HepG2 (cell line): ENCODE results near the gene GRIN3B. TPM values are rescaled to one million over a fixed set of nuclear protein-coding genes. Genes with fewer than 3 reads are reported as not detected.
A peak's percentile ranks its signal among the peaks of the same experiment; 100 is the strongest.

ENCODE experiments used
- AGO2 ChIP-seq: fragments of 200-400 bp; formaldehyde crosslinking; optimal IDR thresholded peaks from 2 replicates; pipeline ENCODE3; 2017; ENCODE audit warnings: mild to moderate bottlenecking, low read depth, low read length, moderate library complexity
- ATAD3A ChIP-seq: sonication (generic); formaldehyde crosslinking; IDR thresholded peaks from 2 replicates; pipeline ENCODE4 v1.4.0; 2020; ENCODE audit warnings: missing genetic modification reagents
- ATF1 ChIP-seq: IDR thresholded peaks from 2 replicates; pipeline ENCODE4 v1.6.1; 2016; ENCODE audit warnings: mild to moderate bottlenecking, control low read depth
- EEA1 ChIP-seq: sonication (generic); formaldehyde crosslinking; IDR thresholded peaks from 2 replicates; pipeline ENCODE4 v1.5.1; 2020; ENCODE audit warnings: mild to moderate bottlenecking, missing genetic modification reagents, borderline replicate concordance
- FLYWCH1 ChIP-seq: sonication (generic); formaldehyde crosslinking; IDR thresholded peaks from 2 replicates; pipeline ENCODE4 v1.8.1; 2023; ENCODE audit warnings: mild to moderate bottlenecking, missing genetic modification reagents
- GATAD2A ChIP-seq: IDR thresholded peaks from 2 replicates; pipeline ENCODE4 v1.6.1; 2016
- HDAC6 ChIP-seq: fragments of 200-600 bp; sonication (generic); IDR thresholded peaks from 2 replicates; pipeline ENCODE4 v1.7.0; 2017; ENCODE audit warnings: mild to moderate bottlenecking, antibody characterized with exemption, low read length, low read depth
- HMG20B ChIP-seq: conservative IDR thresholded peaks from 2 replicates; pipeline ENCODE4 v1.6.1; 2016; ENCODE audit warnings: missing genetic modification reagents, missing compliant biosample characterization
- MAX ChIP-seq: IDR thresholded peaks from 2 replicates; pipeline ENCODE4 v1.6.1; 2012; ENCODE audit warnings: inconsistent platforms
- NR2F6 ChIP-seq, 2 experiments: IDR thresholded peaks; 2 replicates each; pipeline ENCODE4 v1.6.1; 2016; ENCODE audit warnings: antibody characterized with exemption in 1 of 2, mild to moderate bottlenecking in 1 of 2
- PPARG ChIP-seq: conservative IDR thresholded peaks from 2 replicates; pipeline ENCODE4 v1.6.1; 2016; ENCODE audit warnings: missing biosample characterization, missing genetic modification reagents
- RBFOX2 ChIP-seq: fragments of 200-400 bp; formaldehyde crosslinking; IDR thresholded peaks from 2 replicates; pipeline ENCODE4 v1.6.1; 2017; ENCODE audit warnings: low read depth, mild to moderate bottlenecking, low read length
- RCOR2 ChIP-seq: IDR thresholded peaks from 2 replicates; pipeline ENCODE4 v1.6.1; 2016; ENCODE audit warnings: missing biosample characterization, missing genetic modification reagents
- SP1 ChIP-seq, 2 experiments: fragments of 450-650 bp in 1 of 2; sonication (generic) in 1 of 2; formaldehyde crosslinking in 1 of 2; IDR thresholded peaks; 2 replicates each; pipeline versions ENCODE4 v1.4.0 to v1.6.1; 2016 to 2020; ENCODE audit warnings: missing genetic modification reagents in 1 of 2
- SRSF1 ChIP-seq: fragments of 200-400 bp; formaldehyde crosslinking; optimal IDR thresholded peaks from 2 replicates; pipeline ENCODE3; 2017; ENCODE audit warnings: mild to moderate bottlenecking, low read depth, low read length, moderate library complexity
- TAF15 ChIP-seq: fragments of 200-400 bp; formaldehyde crosslinking; IDR thresholded peaks from one replicate; pipeline ENCODE4 v1.6.1; 2018; ENCODE audit warnings: mild to moderate bottlenecking, low read depth, low read length; ENCODE audit not compliant: poor library complexity, severe bottlenecking
- TOE1 ChIP-seq: sonication (generic); formaldehyde crosslinking; IDR thresholded peaks from 2 replicates; pipeline ENCODE4 v1.4.0; 2020; ENCODE audit warnings: mild to moderate bottlenecking, missing genetic modification reagents
- ZBTB46 ChIP-seq: sonication (generic); formaldehyde crosslinking; IDR thresholded peaks from 2 replicates; pipeline ENCODE4 v1.4.0; 2020; ENCODE audit warnings: mild to moderate bottlenecking, missing genetic modification reagents, borderline replicate concordance
- ZNF205 ChIP-seq: IDR thresholded peaks from 2 replicates; pipeline ENCODE4 v1.6.1; 2018; ENCODE audit warnings: missing biosample characterization, missing genetic modification reagents
- ZNF224 ChIP-seq: sonication (generic); formaldehyde crosslinking; IDR thresholded peaks from 2 replicates; pipeline ENCODE4 v1.5.0; 2020; ENCODE audit warnings: mild to moderate bottlenecking, missing genetic modification reagents
- ZNF253 ChIP-seq: sonication (generic); formaldehyde crosslinking; IDR thresholded peaks from 2 replicates; pipeline ENCODE4 v1.8.0; 2022; ENCODE audit warnings: mild to moderate bottlenecking, missing genetic modification reagents, borderline replicate concordance
- ZNF33A ChIP-seq: sonication (generic); formaldehyde crosslinking; IDR thresholded peaks from 2 replicates; pipeline ENCODE4 v1.5.1; 2020; ENCODE audit warnings: missing genetic modification reagents, mild to moderate bottlenecking, moderate library complexity, borderline replicate concordance
- ZNF501 ChIP-seq: sonication (generic); formaldehyde crosslinking; IDR thresholded peaks from 2 replicates; pipeline ENCODE4 v1.5.1; 2020; ENCODE audit warnings: mild to moderate bottlenecking, moderate library complexity, missing genetic modification reagents
- ZNF577 ChIP-seq: sonication (generic); formaldehyde crosslinking; IDR thresholded peaks from 2 replicates; pipeline ENCODE4 v1.4.0; 2020; ENCODE audit warnings: mild to moderate bottlenecking, low read depth, missing genetic modification reagents, borderline replicate concordance
- ZNF747 ChIP-seq: sonication (generic); formaldehyde crosslinking; IDR thresholded peaks from 2 replicates; pipeline ENCODE4 v1.8.1; 2023; ENCODE audit warnings: missing genetic modification reagents, mild to moderate bottlenecking, borderline replicate concordance
- polyA plus RNA-seq, 8 experiments: library from polyadenylated mRNA; depleted of rRNA in 3 of 8; stranded (reverse) in 7 of 8; unstranded in 1 of 8; fragments of >200 nt; fragmentation: Illumina TruSeq in 4 of 8; extraction: Trizol in 4 of 8; gene quantifications; 2 replicates each; pipeline versions ENCODE4 v1.2.1 to v1.2.3, GENCODE V29; 2011 to 2016; ENCODE audit warnings: low read depth in 4 of 8, missing spikeins in 1 of 8, mixed read lengths in 1 of 8; ENCODE audit not compliant: insufficient read depth in 1 of 8
- total RNA-seq, 5 experiments: library from RNA; depleted of rRNA; stranded (reverse); fragments of >200 nt; fragmentation: Illumina TruSeq; extraction: Trizol; gene quantifications; 2 replicates each; pipeline ENCODE4 v1.2.3, GENCODE V29; 2016; ENCODE audit warnings: low read depth in 1 of 5
- TF ChIP-seq, protein P1 (sequence below): sonication (generic); formaldehyde crosslinking; IDR thresholded peaks from 2 replicates; pipeline ENCODE4 v1.5.1; 2020; ENCODE audit warnings: mild to moderate bottlenecking, missing genetic modification reagents, moderate library complexity

Gene GRIN3B
- total and polyA plus RNA-seq, 2 of the 13 experiments (the other 11 are each of a cell fraction or from before 2014, with no cell fraction given), result 0.07 to 0.20 TPM

GRCh38 chr19:962683-963400, 37.4 kb upstream of the GRIN3B start (continued):
- TF ChIP-seq ATAD3A, result no peak
- TF ChIP-seq HDAC6, result no peak
- TF ChIP-seq MAX, result no peak
- TF ChIP-seq ZNF747 (CRISPR knock-in tag), result no peak
- TF ChIP-seq ZNF33A (CRISPR knock-in tag), result no peak
- TF ChIP-seq TOE1 (CRISPR knock-in tag), result no peak
- no peak for TF ChIP-seq SRSF1
- TF ChIP-seq GATAD2A (CRISPR knock-in tag), result peak; percentile 0; the same call in 1 of the 2 replicates
- TF ChIP-seq SP1 (IDR thresholded peaks at IDR 0.05), result no peak
- TF ChIP-seq SP1 (CRISPR knock-in tag; IDR thresholded peaks at IDR 0.05), result no peak
- TF ChIP-seq NR2F6 (IDR thresholded peaks at IDR 0.05), result no peak
- TF ChIP-seq NR2F6 (CRISPR knock-in tag; IDR thresholded peaks at IDR 0.05), result no peak
- TF ChIP-seq ZNF253, result no peak
- TF ChIP-seq HMG20B (CRISPR knock-in tag), result no peak
- TF ChIP-seq AGO2, result peak; percentile 61
- no peak for TF ChIP-seq ZNF577 (CRISPR knock-in tag)
- TF ChIP-seq RBFOX2, result peak; percentile 51
- no peak for TF ChIP-seq RCOR2
- TF ChIP-seq ZNF205 (CRISPR knock-in tag), result no peak
- no peak for TF ChIP-seq ATF1 (CRISPR knock-in tag)
- TF ChIP-seq, protein P1, sequence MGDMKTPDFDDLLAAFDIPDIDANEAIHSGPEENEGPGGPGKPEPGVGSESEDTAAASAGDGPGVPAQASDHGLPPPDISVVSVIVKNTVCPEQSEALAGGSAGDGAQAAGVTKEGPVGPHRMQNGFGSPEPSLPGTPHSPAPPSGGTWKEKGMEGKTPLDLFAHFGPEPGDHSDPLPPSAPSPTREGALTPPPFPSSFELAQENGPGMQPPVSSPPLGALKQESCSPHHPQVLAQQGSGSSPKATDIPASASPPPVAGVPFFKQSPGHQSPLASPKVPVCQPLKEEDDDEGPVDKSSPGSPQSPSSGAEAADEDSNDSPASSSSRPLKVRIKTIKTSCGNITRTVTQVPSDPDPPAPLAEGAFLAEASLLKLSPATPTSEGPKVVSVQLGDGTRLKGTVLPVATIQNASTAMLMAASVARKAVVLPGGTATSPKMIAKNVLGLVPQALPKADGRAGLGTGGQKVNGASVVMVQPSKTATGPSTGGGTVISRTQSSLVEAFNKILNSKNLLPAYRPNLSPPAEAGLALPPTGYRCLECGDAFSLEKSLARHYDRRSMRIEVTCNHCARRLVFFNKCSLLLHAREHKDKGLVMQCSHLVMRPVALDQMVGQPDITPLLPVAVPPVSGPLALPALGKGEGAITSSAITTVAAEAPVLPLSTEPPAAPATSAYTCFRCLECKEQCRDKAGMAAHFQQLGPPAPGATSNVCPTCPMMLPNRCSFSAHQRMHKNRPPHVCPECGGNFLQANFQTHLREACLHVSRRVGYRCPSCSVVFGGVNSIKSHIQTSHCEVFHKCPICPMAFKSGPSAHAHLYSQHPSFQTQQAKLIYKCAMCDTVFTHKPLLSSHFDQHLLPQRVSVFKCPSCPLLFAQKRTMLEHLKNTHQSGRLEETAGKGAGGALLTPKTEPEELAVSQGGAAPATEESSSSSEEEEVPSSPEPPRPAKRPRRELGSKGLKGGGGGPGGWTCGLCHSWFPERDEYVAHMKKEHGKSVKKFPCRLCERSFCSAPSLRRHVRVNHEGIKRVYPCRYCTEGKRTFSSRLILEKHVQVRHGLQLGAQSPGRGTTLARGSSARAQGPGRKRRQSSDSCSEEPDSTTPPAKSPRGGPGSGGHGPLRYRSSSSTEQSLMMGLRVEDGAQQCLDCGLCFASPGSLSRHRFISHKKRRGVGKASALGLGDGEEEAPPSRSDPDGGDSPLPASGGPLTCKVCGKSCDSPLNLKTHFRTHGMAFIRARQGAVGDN (CRISPR knock-in tag), result peak; percentile 1; the same call in 1 of the 2 replicates
- no peak for TF ChIP-seq PPARG (CRISPR knock-in tag)
- no peak for TF ChIP-seq EEA1
- no peak for TF ChIP-seq ZNF501 (CRISPR knock-in tag)
- TF ChIP-seq TAF15, result no peak
- no peak for TF ChIP-seq ZBTB46 (CRISPR knock-in tag)
- no peak for TF ChIP-seq ZNF224 (CRISPR knock-in tag)
- no peak for TF ChIP-seq FLYWCH1 (CRISPR knock-in tag)
